Measurements from ENCODE around the gene PBRM1. TPM values are rescaled to one million over a fixed set of nuclear protein-coding genes. Genes with fewer than 3 reads are reported as not detected.

PBRM1 gene
- total RNA-seq, 2 donors from 2014 or later, result 73.4 to 78.5 TPM

DNA sequence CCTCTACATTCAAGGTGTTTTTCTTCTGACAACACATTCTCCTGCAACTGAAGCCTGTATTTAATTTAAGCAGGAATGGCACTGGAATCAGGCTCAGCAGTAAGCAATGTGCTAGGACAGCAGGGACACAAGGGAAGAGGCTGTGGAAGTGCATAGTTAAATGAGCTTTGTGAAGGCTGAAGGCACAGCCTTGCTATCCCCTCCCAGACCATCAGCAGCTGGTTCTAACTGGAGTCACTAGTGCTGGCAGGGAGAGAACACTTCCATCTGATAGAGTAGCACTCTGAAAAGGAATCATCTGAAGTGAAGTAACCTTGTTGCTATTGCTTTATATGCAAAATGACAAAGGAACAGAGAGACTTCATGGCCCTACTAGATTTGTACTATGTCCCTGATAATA lies 134.6 kb downstream of the PBRM1 start:
- Histone ChIP-seq H3K9ac (ENCODE audit: extremely low read depth, low read length, poor library complexity, severe bottlenecking) (no peak overlapping the region), H3K4me3 (ENCODE audit: low read length) (no peak overlapping the region), H3K27ac (ENCODE audit: low read depth, low read length) (no peak overlapping the region), H3K9me3 (ENCODE audit: control insufficient read depth, low read length) (no peaks in the 10 kb centered on the region), H3K36me3 (ENCODE audit: control insufficient read depth, insufficient read depth, low read length) (peaks cover 81% of the 10 kb centered on the region), H3K4me1 (ENCODE audit: control insufficient read depth, insufficient read depth, low read length) (no peaks in the 10 kb centered on the region), H3K27me3 (ENCODE audit: control insufficient read depth, insufficient read depth, low read length, poor library complexity, severe bottlenecking) (no peaks in the 10 kb centered on the region)
- no peak for TF ChIP-seq CTCF (conservative IDR thresholded peaks at IDR 0.05)
- no peak for DNase-seq
- Mint-ChIP-seq H3K36me3 (ENCODE audit: low read depth) (peaks cover 48% of the 10 kb centered on the region), H3K4me3 (no peak overlapping the region), H3K4me1 (no peaks in the 10 kb centered on the region), H3K27me3 (ENCODE audit: insufficient read depth) (no peaks in the 10 kb centered on the region), H3K27ac (no peak overlapping the region), H3K9me3 (no peaks in the 10 kb centered on the region)

DNA sequence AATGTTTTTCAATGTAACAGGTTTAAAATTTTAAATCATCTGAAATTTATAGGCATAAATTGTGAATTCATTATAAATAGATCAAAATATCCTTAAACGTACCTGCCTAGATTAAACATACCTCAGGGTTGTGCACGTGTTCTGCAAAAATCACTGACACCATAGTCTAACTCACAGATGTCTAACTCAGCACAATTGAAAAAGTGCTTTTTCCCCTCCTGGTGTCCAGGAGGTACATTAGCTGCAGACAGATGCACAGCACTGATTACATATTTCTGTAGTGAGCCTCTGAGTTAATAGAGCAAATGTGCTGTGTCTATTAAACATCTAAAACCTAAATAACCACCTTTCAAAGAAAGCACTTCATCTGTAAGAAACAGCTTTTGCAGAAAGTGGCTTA lies 138.6 kb downstream of the PBRM1 start:
- Mint-ChIP-seq H3K4me1 (no peaks in the 10 kb centered on the region), H3K27me3 (ENCODE audit: insufficient read depth) (no peaks in the 10 kb centered on the region), H3K4me3 (no peak overlapping the region), H3K36me3 (ENCODE audit: low read depth) (peaks cover 30% of the 10 kb centered on the region), H3K27ac (no peak overlapping the region), H3K9me3 (no peaks in the 10 kb centered on the region)
- no peak for TF ChIP-seq CTCF (conservative IDR thresholded peaks at IDR 0.05)
- no peak for DNase-seq
- 72 to 73% methylated on average over 2 of the region's 2 CpGs for WGBS, 2 experiments (ENCODE audit: insufficient coverage in 1 of 2, insufficient read length in 1 of 2)
- Histone ChIP-seq H3K9me3 (ENCODE audit: control insufficient read depth, low read length) (no peaks in the 10 kb centered on the region), H3K4me1 (ENCODE audit: control insufficient read depth, insufficient read depth, low read length) (no peaks in the 10 kb centered on the region), H3K4me3 (ENCODE audit: low read length) (no peak overlapping the region), H3K27me3 (ENCODE audit: control insufficient read depth, insufficient read depth, low read length, poor library complexity, severe bottlenecking) (no peaks in the 10 kb centered on the region), H3K27ac (ENCODE audit: low read depth, low read length) (no peak overlapping the region), H3K36me3 (ENCODE audit: control insufficient read depth, insufficient read depth, low read length) (peaks cover 66% of the 10 kb centered on the region), H3K9ac (ENCODE audit: extremely low read depth, low read length, poor library complexity, severe bottlenecking) (no peak overlapping the region)

DNA sequence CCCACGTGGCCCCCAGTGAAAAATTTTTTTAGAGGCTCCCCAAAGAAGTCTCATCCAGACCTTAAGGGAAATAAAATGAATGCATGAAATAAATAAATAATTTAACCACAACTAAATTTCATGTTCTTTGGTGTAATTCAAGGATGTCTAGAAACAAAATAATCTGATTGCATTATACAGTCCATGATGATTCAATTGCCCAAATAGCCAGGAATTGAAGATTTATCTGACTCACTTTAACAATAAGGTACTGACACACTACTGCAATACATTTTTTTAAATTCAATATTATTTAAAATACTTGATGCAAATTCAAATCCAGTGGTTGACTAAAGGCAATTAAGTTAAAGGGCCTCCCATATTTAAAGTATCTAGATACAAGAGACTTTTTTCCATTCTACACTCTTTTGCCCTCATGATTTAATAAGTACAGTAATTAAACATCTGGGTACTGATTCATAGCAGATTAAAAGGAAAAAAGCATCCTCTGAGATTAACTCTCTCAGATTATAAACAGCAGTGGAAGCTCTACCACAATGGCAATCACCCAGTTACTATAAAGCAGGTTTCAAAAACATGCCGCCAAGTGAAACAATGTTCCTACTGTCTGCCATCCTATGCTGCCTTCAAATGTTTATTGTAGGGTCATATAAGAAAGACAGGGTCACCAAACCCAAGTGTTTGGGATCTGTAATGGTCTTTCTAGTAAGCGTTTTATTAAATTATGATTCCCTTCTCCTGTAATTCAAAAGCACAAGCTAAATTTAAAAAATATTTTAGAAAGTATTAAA lies 139.4 kb downstream of the PBRM1 start:
- Histone ChIP-seq H3K9me3 (ENCODE audit: control insufficient read depth, low read length) (no peaks in the 10 kb centered on the region), H3K4me3 (ENCODE audit: low read length) (no peak overlapping the region), H3K36me3 (ENCODE audit: control insufficient read depth, insufficient read depth, low read length) (peaks cover 64% of the 10 kb centered on the region), H3K27me3 (ENCODE audit: control insufficient read depth, insufficient read depth, low read length, poor library complexity, severe bottlenecking) (no peaks in the 10 kb centered on the region), H3K27ac (ENCODE audit: low read depth, low read length) (peak overlapping the region; percentile 18), H3K9ac (ENCODE audit: extremely low read depth, low read length, poor library complexity, severe bottlenecking) (no peak overlapping the region), H3K4me1 (ENCODE audit: control insufficient read depth, insufficient read depth, low read length) (no peaks in the 10 kb centered on the region)
- H3K4me3 Mint-ChIP-seq, result no peak overlapping the region
- no peak overlapping the region for H3K27ac Mint-ChIP-seq
- no peak for DNase-seq
- no peaks in the 10 kb centered on the region for H3K4me1 Mint-ChIP-seq
- no peaks in the 10 kb centered on the region for H3K27me3 Mint-ChIP-seq (ENCODE audit: insufficient read depth)
- H3K9me3 Mint-ChIP-seq, result no peaks in the 10 kb centered on the region
- WGBS, 2 experiments (ENCODE audit: insufficient coverage in 1 of 2, insufficient read length in 1 of 2), result 100% methylated on average over 1 to 3 of the region's 3 CpGs
- H3K36me3 Mint-ChIP-seq (ENCODE audit: low read depth), result peaks cover 31% of the 10 kb centered on the region
- TF ChIP-seq CTCF (conservative IDR thresholded peaks at IDR 0.05), result no peak

Data from endodermal cell (in vitro differentiated cells).